OCI-LY7 (cell line): ENCODE data around the gene GABPB1. TPM values are rescaled to one million over a fixed set of nuclear protein-coding genes. Genes with fewer than 3 reads are reported as not detected.

Experiments
- BruUV-seq: library from RNA; stranded (reverse); fragments of 400-500 nt; replicated peaks from 2 replicates; lab custom pipeline; 2021; lab: Mats Ljungman, UMichigan
- CTCF ChIA-PET: fragments of 300-600 bp; sonication (Branson Sonifier 250); formaldehyde crosslinking; loops from one replicate; lab custom pipeline; 2022; ENCODE audit warnings: antibody characterized with exemption; ENCODE audit not compliant: unreplicated experiment; lab: Charles Lee
- POLR2A ChIA-PET: fragments of 300-600 bp; sonication (Branson Sonifier 250); formaldehyde crosslinking; loops from one replicate; lab custom pipeline; 2022; ENCODE audit warnings: antibody characterized with exemption; lab: Charles Lee
- DNase-seq: peaks from one replicate; pipeline ENCODE4 v3.0.0-alpha.2; 2015; ENCODE audit warnings: low spot score
- H2AFZ ChIP-seq: fragments of 200-600 bp; sonication (generic), shearing (Covaris generic); 2 replicates; pipeline ENCODE4 v1.6.1; 2014; ENCODE audit warnings: mild to moderate bottlenecking, antibody characterized with exemption, low read length, moderate library complexity
- H3K27ac ChIP-seq: fragments of 200-600 bp; sonication (generic); 2 replicates; pipeline ENCODE4 v1.5.1; 2014; ENCODE audit warnings: mixed run types, low read depth, mild to moderate bottlenecking, moderate library complexity, low read length, inconsistent platforms; ENCODE audit not compliant: poor library complexity, severe bottlenecking
- H3K36me3 ChIP-seq: fragments of 200-600 bp; sonication (generic); 2 replicates; pipeline ENCODE4 v1.6.1; 2014; ENCODE audit warnings: mild to moderate bottlenecking, antibody characterized with exemption, low read length, moderate library complexity, mixed read lengths; ENCODE audit not compliant: insufficient read depth
- H3K4me1 ChIP-seq: fragments of 200-600 bp; sonication (generic); 2 replicates; pipeline ENCODE4 v1.5.1; 2014; ENCODE audit warnings: mild to moderate bottlenecking, low read length; ENCODE audit not compliant: insufficient read depth, poor library complexity, severe bottlenecking
- H3K4me2 ChIP-seq: fragments of 200-600 bp; sonication (generic); 2 replicates; pipeline ENCODE4 v1.6.1; 2014; ENCODE audit warnings: mild to moderate bottlenecking, low read length
- H3K4me3 ChIP-seq: fragments of 200-600 bp; sonication (generic); 2 replicates; pipeline ENCODE4 v1.5.1; 2014; ENCODE audit warnings: mild to moderate bottlenecking, low read depth, low read length; ENCODE audit not compliant: poor library complexity, severe bottlenecking
- H3K79me2 ChIP-seq: fragments of 200-600 bp; sonication (generic); 2 replicates; pipeline ENCODE4 v1.6.1; 2016; ENCODE audit warnings: low read depth, mild to moderate bottlenecking, low read length, moderate library complexity, mixed read lengths; ENCODE audit not compliant: insufficient read depth
- H3K9me2 ChIP-seq: fragments of 200-600 bp; sonication (generic); 2 replicates; pipeline ENCODE4 v1.6.1; 2016; ENCODE audit warnings: mild to moderate bottlenecking, low read length, mixed read lengths; ENCODE audit not compliant: insufficient read depth
- H3K9me3 ChIP-seq: fragments of 200-600 bp; sonication (generic); 2 replicates; pipeline ENCODE4 v1.6.1; 2014; ENCODE audit warnings: mild to moderate bottlenecking, mixed run types, low read length, mixed read lengths
- H4K20me1 ChIP-seq: fragments of 200-600 bp; sonication (generic); 2 replicates; pipeline ENCODE4 v1.6.1; 2014; ENCODE audit warnings: mild to moderate bottlenecking, antibody characterized with exemption, low read length, moderate library complexity, mixed read lengths; ENCODE audit not compliant: insufficient read depth
- CTCF ChIP-seq: fragments of 200-600 bp; sonication (generic); conservative IDR thresholded peaks from 2 replicates; pipeline ENCODE4 v1.5.1; 2014; ENCODE audit warnings: mild to moderate bottlenecking, antibody characterized with exemption, low read length, moderate library complexity, mixed read lengths
- EZH2phosphoT487 ChIP-seq: fragments of 200-600 bp; sonication (generic); IDR thresholded peaks from 2 replicates; pipeline ENCODE4 v1.6.1; 2018; ENCODE audit warnings: low read depth, borderline replicate concordance, mild to moderate bottlenecking, mixed run types, antibody characterized with exemption, low read length, moderate library complexity, mixed read lengths
- intact Hi-C: fragments of 100-400 bp; cut with micrococcal nuclease; formaldehyde crosslinking; loops from one replicate; pipeline ENCODE4 v1.10.0; 2022; ENCODE audit not compliant: unreplicated experiment
- total RNA-seq, 2 experiments: library from RNA; depleted of rRNA in 1 of 2; stranded (reverse); fragments of >200 nt in 1 of 2; shearing (Covaris generic) in 1 of 2; gene quantifications; 2 replicates each; pipeline ENCODE4 v1.2.3, GENCODE V29; 2014 to 2022

The GABPB1 gene
- total RNA-seq, 2 experiments from 2014 or later = 32.6 to 53.3 TPM

DNA sequence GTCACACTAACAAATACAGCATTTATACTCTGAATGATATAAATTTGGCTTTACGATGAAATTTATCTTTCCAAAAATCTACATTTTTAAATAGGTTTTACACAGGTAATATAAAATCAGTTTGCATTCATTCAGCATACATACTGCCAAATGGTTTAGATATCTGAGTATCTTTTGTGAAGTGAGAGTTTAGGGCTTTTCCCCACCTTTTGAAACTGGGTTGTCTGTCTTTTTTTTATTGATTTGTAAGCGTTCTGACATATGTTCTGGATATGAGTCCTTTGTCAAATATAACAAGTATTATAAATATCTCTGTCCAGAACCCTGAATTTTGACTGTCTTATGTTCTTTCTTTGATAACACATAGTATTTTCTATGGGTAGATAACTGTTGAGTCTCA is 42.4 kb downstream of the GABPB1 start:
- TF ChIP-seq EZH2phosphoT487 (no peak), CTCF (no peak)
- H3K79me2 ChIP-seq = peaks cover 22% of the 10 kb centered on the region; the same call in 1 of the 2 replicates
- intact Hi-C loops = no loop called here
- no TSS peak for BruUV-seq
- DNase-seq = no peak
- peaks cover 18% of the 10 kb centered on the region for H3K9me3 ChIP-seq
- no peak overlapping the region for H3K27ac ChIP-seq
- CTCF ChIA-PET = no interaction called here
- no peaks in the 10 kb centered on the region for H4K20me1 ChIP-seq
- H3K4me1 ChIP-seq = no peaks in the 10 kb centered on the region
- no peak overlapping the region for H2AFZ ChIP-seq
- peaks cover 19% of the 10 kb centered on the region for H3K36me3 ChIP-seq
- POLR2A ChIA-PET = interaction anchor here (0.6 kb wide), 1 partner anchor 638 kb away, joined by 3 read pairs; no protein-coding TSS in a partner anchor
- no peak overlapping the region for H3K4me3 ChIP-seq
- no peaks in the 10 kb centered on the region for H3K9me2 ChIP-seq
- no peak overlapping the region for H3K4me2 ChIP-seq

DNA sequence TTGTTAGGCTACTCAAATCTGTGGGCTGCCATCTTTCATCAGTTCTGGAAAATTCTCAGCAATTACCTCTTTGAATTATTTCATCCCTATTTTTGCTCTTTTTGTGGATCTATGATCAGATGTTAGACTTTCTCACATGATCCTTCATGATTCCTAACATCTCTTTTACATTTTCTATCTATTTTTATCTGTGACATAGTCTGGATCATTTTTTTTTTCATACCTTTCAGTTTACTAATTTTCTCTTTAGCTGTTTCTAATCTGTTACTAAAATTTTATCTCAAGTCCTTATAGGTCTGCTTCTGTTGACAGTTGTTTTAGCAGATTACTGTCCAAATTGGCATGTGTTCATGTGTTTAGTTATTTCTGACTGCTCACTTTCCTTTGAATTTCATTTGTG is 47.2 kb downstream of the GABPB1 start:
- Histone ChIP-seq H3K4me2 (no peak overlapping the region), H3K4me3 (no peak overlapping the region), H3K27ac (no peak overlapping the region), H3K4me1 (peaks cover 2% of the 10 kb centered on the region), H3K9me2 (no peaks in the 10 kb centered on the region), H2AFZ (no peak overlapping the region), H3K36me3 (peaks cover 45% of the 10 kb centered on the region), H4K20me1 (no peaks in the 10 kb centered on the region), H3K9me3 (peaks cover 26% of the 10 kb centered on the region), H3K79me2 (no peaks in the 10 kb centered on the region)
- ChIA-PET CTCF (no interaction called here), POLR2A (interaction anchor here (0.7 kb wide), 1 partner anchor 268 kb away, joined by 3 read pairs; no protein-coding TSS in a partner anchor)
- no peak for DNase-seq
- intact Hi-C loops = no loop called here
- TF ChIP-seq EZH2phosphoT487 = no peak
- no peak for TF ChIP-seq CTCF
- BruUV-seq = no TSS peak

DNA sequence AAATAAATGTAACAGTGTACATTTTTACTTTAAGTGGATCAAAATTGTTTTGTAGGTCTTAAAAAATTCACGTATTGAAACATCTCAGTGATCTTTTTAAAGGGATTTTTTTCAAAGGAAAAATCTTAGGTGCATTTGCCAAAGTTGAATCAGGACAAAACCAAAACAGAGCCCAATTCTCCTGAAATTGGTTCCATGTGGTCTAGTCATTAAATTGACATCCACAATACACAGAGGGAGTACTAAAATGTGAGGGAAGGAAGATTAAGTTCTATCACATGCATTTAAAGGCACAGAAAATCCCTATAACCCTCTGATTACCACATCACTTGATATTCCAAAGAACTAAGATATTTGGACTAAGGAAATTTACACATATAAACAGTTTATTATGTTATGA is 50.2 kb downstream of the GABPB1 start:
- Histone ChIP-seq H3K4me2 (no peak overlapping the region), H3K4me3 (no peak overlapping the region), H3K79me2 (no peaks in the 10 kb centered on the region), H3K27ac (no peak overlapping the region), H3K36me3 (peaks cover 74% of the 10 kb centered on the region), H4K20me1 (no peaks in the 10 kb centered on the region), H3K9me3 (peaks cover 26% of the 10 kb centered on the region), H2AFZ (no peak overlapping the region), H3K9me2 (no peaks in the 10 kb centered on the region), H3K4me1 (peaks cover 7% of the 10 kb centered on the region)
- DNase-seq = no peak
- ChIA-PET POLR2A (interaction anchor here (0.6 to 1.2 kb wide), 2 partner anchors 16 to 163 kb away, joined by 3 read pairs; no protein-coding TSS in a partner anchor), CTCF (no interaction called here)
- BruUV-seq = no TSS peak
- intact Hi-C loops = no loop called here
- TF ChIP-seq EZH2phosphoT487 (no peak), CTCF (no peak)
